GM18907 (cell line): ENCODE measurements around the gene CCDC148.

ENCODE experiments used
- ATAC-seq: cut with Tn5 transposase; IDR thresholded peaks from one replicate; pipeline ENCODE4 v1.9.1; 2021; ENCODE audit warnings: mild to moderate bottlenecking, moderate library complexity; ENCODE audit not compliant: unreplicated experiment

The CCDC148 gene

GRCh38 chr2:158130832-158131473 lies 325.6 kb downstream of the CCDC148 start:
- no peak for ATAC-seq

GRCh38 chr2:158129037-158129436 lies 327.5 kb downstream of the CCDC148 start:
- ATAC-seq = no peak

- no peak for ATAC-seq
These were observed 328.2 kb downstream of the CCDC148 start for GRCh38 chr2:158128168-158128973.

- no peak for ATAC-seq
These were observed 329.2 kb downstream of the CCDC148 start for GRCh38 chr2:158127380-158127804.

- ATAC-seq = no peak
These were observed 330.6 kb downstream of the CCDC148 start for GRCh38 chr2:158125756-158126498.

- ATAC-seq = no peak
These were observed 331.7 kb downstream of the CCDC148 start for GRCh38 chr2:158124896-158125295.
